ENCODE data around the gene TBX4. TPM values are rescaled to one million over a fixed set of nuclear protein-coding genes. Genes with fewer than 3 reads are reported as not detected.

The TBX4 gene
- total RNA-seq, 4 donors from 2014 or later, result not detected

GRCh38 chr17:61514491-61514890, 62.3 kb downstream of the TBX4 start:
- Histone ChIP-seq H3K27me3 (no peaks in the 10 kb centered on the region), H3K9me3 (no peaks in the 10 kb centered on the region), H3K36me3 (no peaks in the 10 kb centered on the region), H3K4me1 (no peaks in the 10 kb centered on the region), H3K27ac (replicated peaks in 1 of 4) (no peak overlapping the region), H3K4me3 (no peak overlapping the region)
- WGBS, result 78% methylated on average over 4 of the region's 4 CpGs
- intact Hi-C loops (cut with DNase I), result no loop called here
- peak; percentile 34 for DNase-seq (ENCODE audit: extremely low spot score)
- TF ChIP-seq EP300 (IDR thresholded peaks at IDR 0.05) (no peak), POLR2AphosphoS5 (IDR thresholded peaks at IDR 0.05) (no peak), POLR2A (IDR thresholded peaks at IDR 0.05; ENCODE audit: low read depth) (no peak), CTCF (IDR thresholded peaks at IDR 0.05) (no peak)

GRCh38 chr17:61517265-61517664, 65.0 kb downstream of the TBX4 start:
- no peaks in the 10 kb centered on the region for H3K36me3 ChIP-seq
- no peak overlapping the region for H3K4me3 ChIP-seq
- WGBS, result 86% methylated on average over 3 of the region's 3 CpGs
- H3K27me3 ChIP-seq, result no peaks in the 10 kb centered on the region
- DNase-seq (ENCODE audit: extremely low spot score), result peak; percentile 10
- intact Hi-C loops (cut with DNase I), result no loop called here
- no peaks in the 10 kb centered on the region for H3K4me1 ChIP-seq
- TF ChIP-seq CTCF (IDR thresholded peaks at IDR 0.05) (no peak), POLR2A (IDR thresholded peaks at IDR 0.05; ENCODE audit: low read depth) (no peak), EP300 (IDR thresholded peaks at IDR 0.05) (no peak), POLR2AphosphoS5 (IDR thresholded peaks at IDR 0.05) (no peak)
- H3K27ac ChIP-seq (replicated peaks in 1 of 4), result no peak overlapping the region
- no peaks in the 10 kb centered on the region for H3K9me3 ChIP-seq

- no peak overlapping the region for H3K4me3 ChIP-seq
- H3K27ac ChIP-seq (replicated peaks in 1 of 4), result no peak overlapping the region
- no peaks in the 10 kb centered on the region for H3K9me3 ChIP-seq
- TF ChIP-seq EP300 (IDR thresholded peaks at IDR 0.05) (no peak), POLR2AphosphoS5 (IDR thresholded peaks at IDR 0.05) (no peak)
- H3K27me3 ChIP-seq, result peaks cover 0 to 5% (median 0%) of the 10 kb centered on the region in 4 donors
- 65% methylated on average over 3 of the region's 3 CpGs for WGBS
- no peaks in the 10 kb centered on the region for H3K4me1 ChIP-seq
- intact Hi-C loops (cut with DNase I), result no loop called here
- no peak for DNase-seq (ENCODE audit: extremely low spot score)
- H3K36me3 ChIP-seq, result no peaks in the 10 kb centered on the region
Measured at GRCh38 chr17:61517843-61518606, 65.8 kb downstream of the TBX4 start.

GRCh38 chr17:61519139-61519538, 66.9 kb downstream of the TBX4 start:
- H3K4me1 ChIP-seq, result no peaks in the 10 kb centered on the region
- intact Hi-C loops (cut with DNase I), result no loop called here
- DNase-seq (ENCODE audit: extremely low spot score), result no peak
- H3K36me3 ChIP-seq, result no peaks in the 10 kb centered on the region
- H3K27me3 ChIP-seq, result peaks cover 0 to 8% (median 0%) of the 10 kb centered on the region in 4 donors
- WGBS, result 50% methylated on average over 1 of the region's 1 CpG
- no peak for TF ChIP-seq POLR2A (IDR thresholded peaks at IDR 0.05; ENCODE audit: low read depth)
- TF ChIP-seq CTCF (IDR thresholded peaks at IDR 0.05), result no peak
- H3K4me3 ChIP-seq, result no peak overlapping the region
- H3K9me3 ChIP-seq, result no peaks in the 10 kb centered on the region
- H3K27ac ChIP-seq (replicated peaks in 1 of 4), result no peak overlapping the region

- Histone ChIP-seq H3K9me3 (no peaks in the 10 kb centered on the region), H3K27ac (replicated peaks in 1 of 4) (no peak overlapping the region)
Measured at GRCh38 chr17:61519754-61520440, 67.7 kb downstream of the TBX4 start.

More at GRCh38 chr17:61519754-61520440, 67.7 kb downstream of the TBX4 start:
- DNase-seq (ENCODE audit: extremely low spot score), result no peak
- no peak overlapping the region for H3K4me3 ChIP-seq
- no peaks in the 10 kb centered on the region for H3K36me3 ChIP-seq
- intact Hi-C loops (cut with DNase I), result no loop called here
- H3K27me3 ChIP-seq, result peaks cover 0 to 8% (median 0%) of the 10 kb centered on the region in 4 donors
- TF ChIP-seq EP300 (IDR thresholded peaks at IDR 0.05) (no peak), CTCF (IDR thresholded peaks at IDR 0.05) (no peak), POLR2AphosphoS5 (IDR thresholded peaks at IDR 0.05) (no peak), POLR2A (IDR thresholded peaks at IDR 0.05; ENCODE audit: low read depth) (no peak)
- 72% methylated on average over 3 of the region's 3 CpGs for WGBS
- no peaks in the 10 kb centered on the region for H3K4me1 ChIP-seq
